H9 (cell line): Measurements from ENCODE around the gene RPP40. TPM values are rescaled to one million over a fixed set of nuclear protein-coding genes. Genes with fewer than 3 reads are reported as not detected.

Experiments used
- DNase-seq: peaks from one replicate; pipeline ENCODE4 v3.0.0-alpha.2; 2017
- H2AFZ ChIP-seq: one replicate; pipeline ENCODE4 v1.6.1; 2013; ENCODE audit warnings: mild to moderate bottlenecking, low read length, control low read depth, moderate library complexity
- H2AK5ac ChIP-seq: 2 replicates; pipeline ENCODE4 v1.6.1; 2013; ENCODE audit warnings: low read length, control low read depth, mixed read lengths; ENCODE audit not compliant: insufficient read length
- H2BK120ac ChIP-seq: one replicate; pipeline ENCODE4 v1.6.1; 2013; ENCODE audit warnings: low read depth, mild to moderate bottlenecking, low read length, control low read depth, inconsistent platforms; ENCODE audit not compliant: poor library complexity, severe bottlenecking
- H2BK12ac ChIP-seq: 2 replicates; pipeline ENCODE4 v1.6.1; 2013; ENCODE audit warnings: low read length, control low read depth, mixed read lengths, low read depth; ENCODE audit not compliant: insufficient read length
- H2BK15ac ChIP-seq: 2 replicates; pipeline ENCODE4 v1.6.1; 2013; ENCODE audit warnings: low read depth, low read length, control low read depth
- H2BK20ac ChIP-seq: one replicate; pipeline ENCODE4 v1.6.1; 2013; ENCODE audit warnings: low read depth, mild to moderate bottlenecking, low read length, control low read depth, inconsistent platforms; ENCODE audit not compliant: poor library complexity, severe bottlenecking
- H2BK5ac ChIP-seq: 2 replicates; pipeline ENCODE4 v1.6.1; 2013; ENCODE audit warnings: low read length, control low read depth, mixed read lengths; ENCODE audit not compliant: insufficient read length
- H3K14ac ChIP-seq: 2 replicates; pipeline ENCODE4 v1.6.1; 2013; ENCODE audit warnings: low read length, control low read depth; ENCODE audit not compliant: insufficient read depth
- H3K18ac ChIP-seq: 2 replicates; pipeline ENCODE4 v1.6.1; 2013; ENCODE audit warnings: low read depth, mild to moderate bottlenecking, mixed read lengths, low read length, control low read depth; ENCODE audit not compliant: insufficient read length
- H3K23ac ChIP-seq: 2 replicates; pipeline ENCODE4 v1.6.1; 2013; ENCODE audit warnings: low read length, control low read depth, mixed read lengths, low read depth; ENCODE audit not compliant: insufficient read length
- H3K23me2 ChIP-seq: 2 replicates; pipeline ENCODE4 v1.6.1; 2013; ENCODE audit warnings: low read depth, mild to moderate bottlenecking, mixed read lengths, low read length, control low read depth; ENCODE audit not compliant: insufficient read length, poor library complexity, severe bottlenecking
- H3K27ac ChIP-seq: 2 replicates; pipeline ENCODE4 v1.5.1; 2013; ENCODE audit warnings: low read length, control low read depth, mixed read lengths, low read depth; ENCODE audit not compliant: insufficient read length
- H3K27me3 ChIP-seq: 2 replicates; pipeline ENCODE4 v1.6.1; 2013; ENCODE audit warnings: low read length, control low read depth, inconsistent platforms; ENCODE audit not compliant: insufficient read depth
- H3K4ac ChIP-seq: 2 replicates; pipeline ENCODE4 v1.6.1; 2013; ENCODE audit warnings: low read depth, mild to moderate bottlenecking, control low read depth, inconsistent platforms, low read length, moderate library complexity
- H3K4me1 ChIP-seq: 2 replicates; pipeline ENCODE4 v1.6.1; 2013; ENCODE audit warnings: low read length, control low read depth, inconsistent platforms; ENCODE audit not compliant: insufficient read depth
- H3K4me2 ChIP-seq: 2 replicates; pipeline ENCODE4 v1.6.1; 2013; ENCODE audit warnings: low read length, control low read depth, mixed read lengths; ENCODE audit not compliant: insufficient read length, insufficient read depth
- H3K56ac ChIP-seq: 2 replicates; pipeline ENCODE4 v1.6.1; 2013; ENCODE audit warnings: low read depth, mild to moderate bottlenecking, mixed read lengths, low read length, control low read depth; ENCODE audit not compliant: insufficient read length
- H3K79me1 ChIP-seq: 2 replicates; pipeline ENCODE4 v1.6.1; 2013; ENCODE audit warnings: low read depth, mild to moderate bottlenecking, moderate library complexity, low read length, control low read depth, inconsistent platforms; ENCODE audit not compliant: insufficient read depth, poor library complexity, severe bottlenecking
- H3K79me2 ChIP-seq: 2 replicates; pipeline ENCODE4 v1.6.1; 2013; ENCODE audit warnings: low read length, control low read depth, inconsistent platforms; ENCODE audit not compliant: insufficient read depth
- H3K9ac ChIP-seq: 2 replicates; pipeline ENCODE4 v1.6.1; 2013; ENCODE audit warnings: low read length, control low read depth, mixed read lengths; ENCODE audit not compliant: insufficient read length; ENCODE audit errors: extremely low read depth
- H3K9me3 ChIP-seq: one replicate; pipeline ENCODE4 v1.6.1; 2013; ENCODE audit warnings: low read depth, low read length, inconsistent platforms; ENCODE audit not compliant: control insufficient read depth
- H3T11ph ChIP-seq: one replicate; pipeline ENCODE4 v1.6.1; 2013; ENCODE audit warnings: mild to moderate bottlenecking, low read length, control low read depth, inconsistent platforms
- H4K20me1 ChIP-seq: one replicate; pipeline ENCODE4 v1.6.1; 2013; ENCODE audit not compliant: control insufficient read depth, insufficient read length, insufficient read depth
- H4K5ac ChIP-seq: 2 replicates; pipeline ENCODE4 v1.6.1; 2013; ENCODE audit warnings: low read depth, mild to moderate bottlenecking, mixed read lengths, low read length, control low read depth; ENCODE audit not compliant: insufficient read length
- H4K8ac ChIP-seq: replicated peaks from 2 replicates; pipeline ENCODE4 v1.6.1; 2013; ENCODE audit warnings: low read length, control low read depth, mixed read lengths, low read depth; ENCODE audit not compliant: insufficient read length
- H4K91ac ChIP-seq: 2 replicates; pipeline ENCODE4 v1.6.1; 2013; ENCODE audit warnings: low read depth, mild to moderate bottlenecking, moderate library complexity, mixed read lengths, low read length, control low read depth; ENCODE audit not compliant: insufficient read length
- H3K27ac Mint-ChIP-seq, 3 experiments: 2 replicates in 2 of 3; 3 replicates in 1 of 3; pipeline ENCODE4 v1.8.0; 2020 to 2021; ENCODE audit warnings: mixed read lengths in 3 of 3, mild to moderate bottlenecking in 1 of 3, moderate library complexity in 1 of 3
- H3K27me3 Mint-ChIP-seq: 2 replicates; pipeline ENCODE4 v1.8.0; 2021; ENCODE audit warnings: low read depth, mild to moderate bottlenecking, moderate library complexity, mixed read lengths
- H3K36me3 Mint-ChIP-seq, 3 experiments: 2 replicates in 2 of 3; 3 replicates in 1 of 3; pipeline ENCODE4 v1.8.0; 2020 to 2021; ENCODE audit warnings: low read depth in 3 of 3, mixed read lengths in 3 of 3; ENCODE audit not compliant: insufficient read depth in 1 of 3
- H3K4me1 Mint-ChIP-seq, 2 experiments: 2 replicates each; pipeline ENCODE4 v1.8.0; 2020; ENCODE audit warnings: mixed read lengths in 2 of 2
- H3K4me3 Mint-ChIP-seq, 2 experiments: 2 replicates in 1 of 2; 3 replicates in 1 of 2; pipeline ENCODE4 v1.8.0; 2020 to 2021; ENCODE audit warnings: mild to moderate bottlenecking in 2 of 2, mixed read lengths in 2 of 2, moderate library complexity in 1 of 2
- H3K9me3 Mint-ChIP-seq, 2 experiments: 2 replicates in 1 of 2; 3 replicates in 1 of 2; pipeline ENCODE4 v1.8.0; 2020; ENCODE audit warnings: mild to moderate bottlenecking in 2 of 2, mixed read lengths in 2 of 2, moderate library complexity in 1 of 2
- CTCF ChIP-seq: fragments of 200-600 bp; sonication (generic); conservative IDR thresholded peaks from 3 replicates; pipeline ENCODE4 v1.8.0; 2021; ENCODE audit warnings: antibody characterized with exemption, mild to moderate bottlenecking
- WGBS: extraction: QIAGEN DNeasy Blood & Tissue Kit; methylation state at CpG from one replicate; pipeline ENCODE4 v1.1.7; 2013; ENCODE audit warnings: missing lambda C conversion rate, low lambda C conversion rate, mixed read lengths; ENCODE audit not compliant: insufficient read length; ENCODE audit errors: extremely low coverage; 5-methylcytosine and 5-hydroxymethylcytosine counted together
- total RNA-seq: library from RNA; stranded (reverse); gene quantifications from 2 replicates; pipeline ENCODE4 v1.2.1, GENCODE V29; 2021

The RPP40 gene
- total RNA-seq, 1 experiment from 2014 or later: 17.8 TPM

GRCh38 chr6:4964675-4965561, 38.9 kb downstream of the RPP40 start:
- Histone ChIP-seq H2BK120ac (no peak overlapping the region), H3K18ac (no peak overlapping the region), H2AFZ (no peak overlapping the region), H3K23ac (no peak overlapping the region), H3K4ac (no peak overlapping the region), H3K56ac (no peak overlapping the region), H2BK5ac (no peak overlapping the region), H3K9ac (no peak overlapping the region), H4K5ac (no peak overlapping the region), H3K9me3 (no peaks in the 10 kb centered on the region), H3K79me1 (no peaks in the 10 kb centered on the region), H3K27ac (no peak overlapping the region), H4K20me1 (no peaks in the 10 kb centered on the region), H2BK20ac (no peak overlapping the region), H2AK5ac (no peak overlapping the region), H3K27me3 (no peaks in the 10 kb centered on the region), H2BK12ac (no peak overlapping the region), H3K4me2 (no peak overlapping the region), H3K4me1 (no peaks in the 10 kb centered on the region; the same call in 1 of the 2 replicates), H3K79me2 (no peaks in the 10 kb centered on the region), H2BK15ac (no peak overlapping the region), H3K23me2 (no peaks in the 10 kb centered on the region), H4K8ac (no peak overlapping the region), H4K91ac (no peak overlapping the region), H3K14ac (no peak overlapping the region), H3T11ph (no peak overlapping the region)
- H3K9me3 Mint-ChIP-seq: no peaks in the 10 kb centered on the region; a peak in 1 of 5 replicates
- DNase-seq: no peak
- peaks cover 15 to 16% of the 10 kb centered on the region in 2 experiments for H3K4me1 Mint-ChIP-seq
- H3K4me3 Mint-ChIP-seq: no peak overlapping the region
- no peak for TF ChIP-seq CTCF
- H3K36me3 Mint-ChIP-seq: no peaks in the 10 kb centered on the region
- no CpG with 5 or more reads among the region's 22 CpGs for WGBS
- no peak overlapping the region; a peak in 1 of 7 replicates for H3K27ac Mint-ChIP-seq
- no peaks in the 10 kb centered on the region; the same call in 1 of the 2 replicates for H3K27me3 Mint-ChIP-seq
